ENCODE data around the gene PCCA. TPM values are rescaled to one million over a fixed set of nuclear protein-coding genes. Genes with fewer than 3 reads are reported as not detected.

Gene PCCA
- total RNA-seq, 1 experiment from 2014 or later, result 16.1 TPM

- Histone ChIP-seq H3K9me3 (ENCODE audit: insufficient read depth, low read depth) (no peaks in the 10 kb centered on the region; the same call in 1 of the 2 replicates), H3K79me2 (ENCODE audit: low read depth) (no peaks in the 10 kb centered on the region), H3K27me3 (ENCODE audit: insufficient read depth, low read depth) (no peaks in the 10 kb centered on the region), H3K4me1 (replicated peaks; ENCODE audit: insufficient read depth) (peaks cover 21% of the 10 kb centered on the region), H4K20me1 (ENCODE audit: insufficient read depth) (no peaks in the 10 kb centered on the region), H3K4me2 (peak overlapping the region; percentile 26), H3K4me3 (no peak overlapping the region), H3F3A (ENCODE audit: insufficient read depth, low read depth) (peaks cover 20% of the 10 kb centered on the region; the same call in 1 of the 2 replicates), H3K36me3 (ENCODE audit: low read depth) (no peaks in the 10 kb centered on the region), H3K9me2 (ENCODE audit: insufficient read depth) (no peaks in the 10 kb centered on the region), H2AFZ (no peak overlapping the region), H3K27ac (peak overlapping the region; percentile 52; the same call in 1 of the 2 replicates)
- CTCF ChIA-PET, result no interaction called here
- no peak for TF ChIP-seq CTCF (conservative IDR thresholded peaks at IDR 0.05)
- TF ChIP-seq EZH2 (IDR thresholded peaks at IDR 0.05; ENCODE audit: low read depth), result no peak
- peak in 1 of 2 experiments; percentile 58 for DNase-seq
- POLR2A ChIA-PET (ENCODE audit: unreplicated experiment), result no interaction called here
- no TSS peak for BruUV-seq (replicated peaks)
- intact Hi-C loops (cut with micrococcal nuclease; ENCODE audit: unreplicated experiment), result no loop called here
Measured at GRCh38 chr13:100363285-100363711, 274.4 kb downstream of the PCCA start.

GRCh38 chr13:100363874-100364273, 275.0 kb downstream of the PCCA start:
- Histone ChIP-seq H3K27me3 (ENCODE audit: insufficient read depth, low read depth) (no peaks in the 10 kb centered on the region), H3K4me1 (replicated peaks; ENCODE audit: insufficient read depth) (peaks cover 21% of the 10 kb centered on the region), H2AFZ (no peak overlapping the region), H3K4me2 (peak overlapping the region; percentile 26), H4K20me1 (ENCODE audit: insufficient read depth) (no peaks in the 10 kb centered on the region), H3K36me3 (ENCODE audit: low read depth) (no peaks in the 10 kb centered on the region), H3F3A (ENCODE audit: insufficient read depth, low read depth) (peaks cover 20% of the 10 kb centered on the region; the same call in 1 of the 2 replicates), H3K4me3 (no peak overlapping the region), H3K9me2 (ENCODE audit: insufficient read depth) (no peaks in the 10 kb centered on the region), H3K27ac (peak overlapping the region; percentile 52), H3K9me3 (ENCODE audit: insufficient read depth, low read depth) (no peaks in the 10 kb centered on the region; the same call in 1 of the 2 replicates), H3K79me2 (ENCODE audit: low read depth) (no peaks in the 10 kb centered on the region)
- BruUV-seq (replicated peaks), result no TSS peak
- CTCF ChIA-PET, result no interaction called here
- POLR2A ChIA-PET (ENCODE audit: unreplicated experiment), result no interaction called here
- TF ChIP-seq CTCF (conservative IDR thresholded peaks at IDR 0.05) (no peak), EZH2 (IDR thresholded peaks at IDR 0.05; ENCODE audit: low read depth) (no peak)
- DNase-seq, result peak in 1 of 2 experiments; percentile 93
- intact Hi-C loops (cut with micrococcal nuclease; ENCODE audit: unreplicated experiment), result no loop called here

- TF ChIP-seq CTCF (conservative IDR thresholded peaks at IDR 0.05) (no peak), EZH2 (IDR thresholded peaks at IDR 0.05; ENCODE audit: low read depth) (no peak)
- no peak overlapping the region for H3K4me3 ChIP-seq
- no peaks in the 10 kb centered on the region; the same call in 1 of the 2 replicates for H3K9me3 ChIP-seq (ENCODE audit: insufficient read depth, low read depth)
- no peaks in the 10 kb centered on the region for H3K27me3 ChIP-seq (ENCODE audit: insufficient read depth, low read depth)
- peak; percentile 5 to 67 for DNase-seq
- no peaks in the 10 kb centered on the region for H3K79me2 ChIP-seq (ENCODE audit: low read depth)
- no TSS peak for BruUV-seq (replicated peaks)
- ChIA-PET CTCF (no interaction called here), POLR2A (ENCODE audit: unreplicated experiment) (no interaction called here)
- peak overlapping the region; percentile 26; the same call in 1 of the 2 replicates for H3K4me2 ChIP-seq
- no peaks in the 10 kb centered on the region for H3K36me3 ChIP-seq (ENCODE audit: low read depth)
- intact Hi-C loops (cut with micrococcal nuclease; ENCODE audit: unreplicated experiment), result no loop called here
- H3K9me2 ChIP-seq (ENCODE audit: insufficient read depth), result no peaks in the 10 kb centered on the region
- H3F3A ChIP-seq (ENCODE audit: insufficient read depth, low read depth), result peaks cover 20% of the 10 kb centered on the region; the same call in 1 of the 2 replicates
- peak overlapping the region; percentile 52 for H3K27ac ChIP-seq
- no peak overlapping the region for H2AFZ ChIP-seq
- H3K4me1 ChIP-seq (replicated peaks; ENCODE audit: insufficient read depth), result peaks cover 21% of the 10 kb centered on the region
- no peaks in the 10 kb centered on the region for H4K20me1 ChIP-seq (ENCODE audit: insufficient read depth)
Measured at GRCh38 chr13:100364591-100364990, 275.7 kb downstream of the PCCA start.

Measured in PC-9 (cell line).